Measurements from ENCODE around the gene PALLD.

The PALLD gene

DNA sequence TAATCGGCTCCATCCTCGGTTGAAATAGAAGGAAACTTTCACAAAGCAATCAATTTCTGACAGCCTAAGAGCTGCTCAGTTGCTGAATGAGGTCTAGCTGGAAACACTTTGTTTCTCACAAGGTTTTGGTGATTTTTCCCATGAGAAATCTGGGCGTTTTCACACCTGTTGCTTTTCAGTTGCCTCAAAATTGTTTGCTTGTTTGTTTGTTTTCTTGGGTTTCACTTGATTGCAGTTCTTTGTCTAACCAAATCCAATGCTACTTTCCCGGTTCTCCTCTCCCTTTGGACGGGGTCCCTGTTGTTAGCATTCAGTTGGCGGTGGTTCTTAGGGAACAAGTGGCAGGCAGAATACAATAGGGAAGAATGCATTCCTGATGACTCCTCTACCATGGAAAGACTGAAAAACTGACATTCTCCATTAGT, 135.5 kb downstream of the PALLD start:
- Histone ChIP-seq H3K9me3 (ENCODE audit: severe bottlenecking) (no peaks in the 10 kb centered on the region), H3K27me3 (ENCODE audit: insufficient read depth, low read depth, severe bottlenecking) (no peaks in the 10 kb centered on the region), H3K27ac (no peak overlapping the region), H3K4me3 (ENCODE audit: low read depth, low read length) (peak overlapping the region; percentile 97), H3K36me3 (no peaks in the 10 kb centered on the region)
- TF ChIP-seq, protein P1, sequence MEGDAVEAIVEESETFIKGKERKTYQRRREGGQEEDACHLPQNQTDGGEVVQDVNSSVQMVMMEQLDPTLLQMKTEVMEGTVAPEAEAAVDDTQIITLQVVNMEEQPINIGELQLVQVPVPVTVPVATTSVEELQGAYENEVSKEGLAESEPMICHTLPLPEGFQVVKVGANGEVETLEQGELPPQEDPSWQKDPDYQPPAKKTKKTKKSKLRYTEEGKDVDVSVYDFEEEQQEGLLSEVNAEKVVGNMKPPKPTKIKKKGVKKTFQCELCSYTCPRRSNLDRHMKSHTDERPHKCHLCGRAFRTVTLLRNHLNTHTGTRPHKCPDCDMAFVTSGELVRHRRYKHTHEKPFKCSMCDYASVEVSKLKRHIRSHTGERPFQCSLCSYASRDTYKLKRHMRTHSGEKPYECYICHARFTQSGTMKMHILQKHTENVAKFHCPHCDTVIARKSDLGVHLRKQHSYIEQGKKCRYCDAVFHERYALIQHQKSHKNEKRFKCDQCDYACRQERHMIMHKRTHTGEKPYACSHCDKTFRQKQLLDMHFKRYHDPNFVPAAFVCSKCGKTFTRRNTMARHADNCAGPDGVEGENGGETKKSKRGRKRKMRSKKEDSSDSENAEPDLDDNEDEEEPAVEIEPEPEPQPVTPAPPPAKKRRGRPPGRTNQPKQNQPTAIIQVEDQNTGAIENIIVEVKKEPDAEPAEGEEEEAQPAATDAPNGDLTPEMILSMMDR (IDR thresholded peaks at IDR 0.05; ENCODE audit: low read depth, low read length), result no peak
- no peak for DNase-seq

DNA sequence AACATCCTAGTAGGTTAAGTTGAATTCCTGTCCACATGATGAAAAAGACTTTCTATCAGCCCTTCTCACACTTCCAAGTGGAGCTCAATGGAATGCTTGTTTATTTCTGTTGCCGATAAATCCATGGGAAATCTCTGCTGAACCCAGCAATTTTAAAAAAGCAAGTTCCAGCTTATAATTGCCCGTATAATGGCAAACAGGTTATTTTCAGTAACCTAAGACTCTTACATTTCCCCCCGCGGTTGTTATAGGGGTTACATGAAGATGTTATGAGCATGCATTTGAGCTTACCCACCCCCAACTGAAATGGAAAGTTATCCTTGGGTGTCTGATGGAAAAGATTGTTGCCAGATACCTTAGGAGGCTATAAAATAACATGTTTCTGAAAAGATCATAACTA, 136.2 kb downstream of the PALLD start:
- DNase-seq, result no peak
- Histone ChIP-seq H3K9me3 (ENCODE audit: severe bottlenecking) (no peaks in the 10 kb centered on the region), H3K27me3 (ENCODE audit: insufficient read depth, low read depth, severe bottlenecking) (no peaks in the 10 kb centered on the region), H3K27ac (no peak overlapping the region), H3K36me3 (no peaks in the 10 kb centered on the region), H3K4me3 (ENCODE audit: low read depth, low read length) (no peak overlapping the region)
- TF ChIP-seq, protein P1 (IDR thresholded peaks at IDR 0.05; ENCODE audit: low read depth, low read length), result no peak

DNA sequence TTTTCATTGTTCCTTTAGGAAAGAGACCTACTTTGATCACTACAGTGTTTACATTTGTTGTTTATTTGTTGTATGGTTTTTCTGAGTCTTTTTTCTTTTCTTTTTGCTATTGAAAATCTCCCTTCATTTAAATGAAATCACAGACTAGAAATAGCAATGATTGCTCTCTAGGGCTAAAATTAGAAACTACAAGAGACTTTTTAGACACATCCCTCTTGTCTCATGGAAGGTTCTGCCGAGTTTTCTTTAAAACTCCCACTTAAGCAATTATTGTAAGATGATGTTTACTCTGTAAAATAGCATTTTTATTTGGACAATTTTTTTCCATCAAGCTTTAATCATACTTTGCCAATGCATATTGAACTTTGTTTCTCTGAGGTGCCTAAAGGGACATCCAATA, 136.6 kb downstream of the PALLD start:
- H3K36me3 ChIP-seq, result no peaks in the 10 kb centered on the region
- TF ChIP-seq, protein P1 (IDR thresholded peaks at IDR 0.05; ENCODE audit: low read depth, low read length), result no peak
- no peak for DNase-seq
- H3K4me3 ChIP-seq (ENCODE audit: low read depth, low read length), result no peak overlapping the region
- no peaks in the 10 kb centered on the region for H3K9me3 ChIP-seq (ENCODE audit: severe bottlenecking)
- no peak overlapping the region for H3K27ac ChIP-seq
- no peaks in the 10 kb centered on the region for H3K27me3 ChIP-seq (ENCODE audit: insufficient read depth, low read depth, severe bottlenecking)

- Histone ChIP-seq H3K27ac (no peak overlapping the region), H3K4me3 (ENCODE audit: low read depth, low read length) (no peak overlapping the region), H3K27me3 (ENCODE audit: insufficient read depth, low read depth, severe bottlenecking) (no peaks in the 10 kb centered on the region), H3K9me3 (ENCODE audit: severe bottlenecking) (no peaks in the 10 kb centered on the region), H3K36me3 (no peaks in the 10 kb centered on the region)
- TF ChIP-seq, protein P1 (IDR thresholded peaks at IDR 0.05; ENCODE audit: low read depth, low read length), result no peak
- no peak for DNase-seq
Measured at GRCh38 chr4:168634276-168634802, 137.5 kb downstream of the PALLD start.

DNA sequence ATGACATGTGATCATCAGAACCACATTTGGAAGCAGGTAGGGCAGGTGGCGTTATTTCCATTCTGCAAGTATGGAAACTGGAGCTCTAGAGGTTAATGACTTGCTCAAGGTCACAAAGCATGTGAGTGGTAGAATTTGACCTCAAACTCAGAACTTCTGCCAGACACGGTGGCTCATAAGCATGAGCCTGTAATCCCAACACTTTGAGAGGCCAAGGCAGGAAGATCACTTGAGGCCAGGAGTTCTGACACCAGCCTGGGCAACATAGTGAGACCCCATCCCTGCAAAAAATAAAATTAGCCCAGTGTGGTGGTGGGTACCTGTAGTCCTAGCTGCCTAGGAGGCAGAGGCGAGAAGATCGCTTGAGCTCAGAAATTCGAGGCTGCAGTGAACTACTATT, 139.2 kb downstream of the PALLD start:
- H3K4me3 ChIP-seq (ENCODE audit: low read depth, low read length), result no peak overlapping the region
- no peak overlapping the region for H3K27ac ChIP-seq
- TF ChIP-seq, protein P1 (IDR thresholded peaks at IDR 0.05; ENCODE audit: low read depth, low read length), result no peak
- no peak for DNase-seq
- H3K36me3 ChIP-seq, result no peaks in the 10 kb centered on the region
- no peaks in the 10 kb centered on the region for H3K9me3 ChIP-seq (ENCODE audit: severe bottlenecking)
- no peaks in the 10 kb centered on the region for H3K27me3 ChIP-seq (ENCODE audit: insufficient read depth, low read depth, severe bottlenecking)

- Histone ChIP-seq H3K36me3 (no peaks in the 10 kb centered on the region), H3K4me3 (ENCODE audit: low read depth, low read length) (no peak overlapping the region), H3K27ac (no peak overlapping the region), H3K27me3 (ENCODE audit: insufficient read depth, low read depth, severe bottlenecking) (no peaks in the 10 kb centered on the region), H3K9me3 (ENCODE audit: severe bottlenecking) (no peaks in the 10 kb centered on the region)
- TF ChIP-seq, protein P1 (IDR thresholded peaks at IDR 0.05; ENCODE audit: low read depth, low read length), result no peak
- no peak for DNase-seq
Measured at GRCh38 chr4:168636506-168637196, 139.8 kb downstream of the PALLD start.

Data from WERI-Rb-1 (cell line).